Kidney (tissue), 14 donors: ENCODE measurements around the gene RER1. TPM values are rescaled to one million over a fixed set of nuclear protein-coding genes. Genes with fewer than 3 reads are reported as not detected.

ENCODE experiments used
- DNase-seq, 5 donors: peaks; one replicate each; pipeline ENCODE4 v3.0.0-alpha.2; 2013 to 2020
- FAIRE-seq: peaks from 2 replicates; lab custom pipeline; 2012; peaks lifted over from hg19 to GRCh38; lab: Jason Lieb, UNC
- H3K27ac ChIP-seq, 2 donors: one replicate each; pipeline ENCODE4 v1.7.0; 2013; ENCODE audit warnings: low read depth in 2 of 2, low read length in 2 of 2, inconsistent platforms in 1 of 2
- H3K27me3 ChIP-seq: one replicate; pipeline ENCODE4 v1.7.1; 2013; ENCODE audit warnings: low read length, inconsistent platforms; ENCODE audit not compliant: control insufficient read depth, insufficient read depth
- H3K36me3 ChIP-seq, 3 donors: one replicate each; pipeline versions ENCODE4 v1.7.0 to v1.7.1; 2013; ENCODE audit warnings: low read length in 3 of 3, control low read depth in 1 of 3, inconsistent platforms in 1 of 3; ENCODE audit not compliant: insufficient read depth in 3 of 3, control insufficient read depth in 2 of 3
- H3K4me1 ChIP-seq, 3 donors: one replicate each; pipeline versions ENCODE4 v1.7.0 to v1.7.1; 2013; ENCODE audit warnings: low read length in 3 of 3, inconsistent platforms in 1 of 3, low read depth in 1 of 3; ENCODE audit not compliant: control insufficient read depth in 2 of 3, insufficient read depth in 2 of 3
- H3K4me3 ChIP-seq, 3 donors: one replicate each; pipeline versions ENCODE4 v1.7.0 to v1.8.1; 2013; ENCODE audit warnings: low read length in 3 of 3, control low read depth in 1 of 3, inconsistent platforms in 1 of 3
- H3K9ac ChIP-seq, 3 donors: one replicate each; pipeline versions ENCODE4 v1.7.0 to v1.7.1; 2013; ENCODE audit warnings: low read length in 3 of 3, control low read depth in 1 of 3, inconsistent platforms in 1 of 3
- H3K9me3 ChIP-seq, 3 donors: one replicate each; pipeline versions ENCODE4 v1.7.0 to v1.7.1; 2013; ENCODE audit warnings: low read length in 3 of 3, control low read depth in 1 of 3, inconsistent platforms in 1 of 3; ENCODE audit not compliant: control insufficient read depth in 2 of 3, insufficient read depth in 1 of 3
- CTCF ChIP-seq: IDR thresholded peaks from 3 replicates; pipeline ENCODE4 v1.5.1; 2012; ENCODE audit warnings: mild to moderate bottlenecking, moderate library complexity, borderline replicate concordance; ENCODE audit not compliant: insufficient read depth; ENCODE audit errors: extremely low read depth
- intact Hi-C: fragments of 100-400 bp; cut with DNase I; formaldehyde crosslinking; loops from one replicate; pipeline ENCODE4 v1.11.1; 2022
- polyA plus RNA-seq: library from polyadenylated mRNA; stranded (reverse); fragments of 350-450 nt; fragmentation: Illumina TruSeq; extraction: RNeasy Lipid Tissue Mini Kit (QIAGEN cat#74804); gene quantifications from one replicate; pipeline ENCODE4 v1.2.3, GENCODE V29; 2014; ENCODE audit warnings: low read depth, low replicate concordance; ENCODE audit not compliant: insufficient read depth
- total RNA-seq: library from RNA; stranded (reverse); fragmentation: NEBNext Ultra II Directional; extraction: Animal tissue kit (Norgen Biotek cat#: 25700); gene quantifications from one replicate; pipeline ENCODE4 v1.2.1, GENCODE V29; 2021
- donor health status: control.
- donor health status: control.
- donor health status: control.
- donor health status: control.
- donor health status: control.
- donor health status: DM: yes; HTN: yes; CAD: no.
- donor health status: Normal renal cell carcinoma (clear cell type).

Gene RER1
- total and polyA plus RNA-seq, 2 donors from 2014 or later: 158 to 162 TPM

- intact Hi-C loops: loop anchor here (10.0 kb wide), 1 partner anchor 130 kb away; no protein-coding TSS in a partner anchor
- no peak for FAIRE-seq
- H3K9ac ChIP-seq: peak overlapping the region in 1 of 3 donors; percentile 60
Observed at GRCh38 chr1:2414297-2414958, 22.8 kb downstream of the RER1 start.

GRCh38 chr1:2415337-2415736 lies 23.7 kb downstream of the RER1 start:
- Histone ChIP-seq H3K4me1 (peaks cover 0 to 21% (median 12%) of the 10 kb centered on the region in 3 donors), H3K27me3 (no peaks in the 10 kb centered on the region), H3K9ac (no peak overlapping the region), H3K27ac (no peak overlapping the region), H3K36me3 (no peaks in the 10 kb centered on the region), H3K9me3 (no peaks in the 10 kb centered on the region), H3K4me3 (no peak overlapping the region)
- no peak for DNase-seq
- no peak for TF ChIP-seq CTCF
- no peak for FAIRE-seq
- intact Hi-C loops: loop anchor here (5.0 to 10.0 kb wide), 2 partner anchors 129 to 372 kb away; no protein-coding TSS in a partner anchor

More at GRCh38 chr1:2414297-2414958, 22.8 kb downstream of the RER1 start:
- peak; percentile 70 to 91 (median 82) for DNase-seq
- Histone ChIP-seq H3K27ac (no peak overlapping the region), H3K4me3 (peak overlapping the region in 2 of 3 donors; percentile 12 to 79), H3K4me1 (peaks cover 0 to 21% (median 12%) of the 10 kb centered on the region in 3 donors), H3K36me3 (no peaks in the 10 kb centered on the region), H3K27me3 (no peaks in the 10 kb centered on the region), H3K9me3 (no peaks in the 10 kb centered on the region)
- peak; percentile 92 for TF ChIP-seq CTCF

- peaks cover 0 to 21% (median 12%) of the 10 kb centered on the region in 3 donors for H3K4me1 ChIP-seq
- no peak overlapping the region for H3K9ac ChIP-seq
- H3K27me3 ChIP-seq: no peaks in the 10 kb centered on the region
- intact Hi-C loops: loop anchor here (5.0 to 10.0 kb wide), 2 partner anchors 129 to 371 kb away; no protein-coding TSS in a partner anchor
- no peak overlapping the region for H3K4me3 ChIP-seq
- no peaks in the 10 kb centered on the region for H3K36me3 ChIP-seq
- no peak overlapping the region for H3K27ac ChIP-seq
- TF ChIP-seq CTCF: no peak
- FAIRE-seq (no peak), DNase-seq (no peak)
- H3K9me3 ChIP-seq: no peaks in the 10 kb centered on the region
Observed at GRCh38 chr1:2415801-2416208, 24.2 kb downstream of the RER1 start.
